Measurements from ENCODE around the gene CDK16. TPM values are rescaled to one million over a fixed set of nuclear protein-coding genes. Genes with fewer than 3 reads are reported as not detected.

CDK16 gene
- total and polyA plus RNA-seq, 2 donors (not counting 3 experiments of a cell fraction or from before 2014, with no cell fraction given): 99.9 to 149 TPM

GRCh38 chrX:47212381-47213293 lies 5.8 kb upstream of the CDK16 start:
- Histone ChIP-seq H4K20me1 (replicated peaks; ENCODE audit: control insufficient read depth, extremely low read depth, insufficient read depth, low read length) (no peaks in the 10 kb centered on the region), H2AFZ (ENCODE audit: low read depth, low read length) (no peak overlapping the region), H3K27ac (ENCODE audit: insufficient read depth, low read depth, low read length) (no peak overlapping the region), H3K36me3 (ENCODE audit: control insufficient read depth in 2 of 2, extremely low read depth in 1 of 2, insufficient read depth in 2 of 2, low read length in 2 of 2) (peaks cover 17 to 55% of the 10 kb centered on the region in 2 experiments), H3K4me3 (replicated peaks in 1 of 3; ENCODE audit: insufficient read depth in 1 of 3, low read depth in 1 of 3, low read length in 3 of 3) (no peak overlapping the region), H3K9me3 (replicated peaks; ENCODE audit: control insufficient read depth, insufficient read depth, low read length) (no peaks in the 10 kb centered on the region), H3K9ac (replicated peaks; ENCODE audit: extremely low read depth, insufficient read depth, low read length) (no peak overlapping the region), H3K27me3 (ENCODE audit: control insufficient read depth in 2 of 2, insufficient read depth in 2 of 2, low read length in 2 of 2) (no peaks in the 10 kb centered on the region), H3K9me1 (replicated peaks; ENCODE audit: control insufficient read depth, extremely low read depth, insufficient read depth, low read length) (no peaks in the 10 kb centered on the region), H3K4me2 (ENCODE audit: insufficient read depth, low read length) (no peak overlapping the region), H3K4me1 (ENCODE audit: control insufficient read depth, extremely low read depth, insufficient read depth, low read length) (peaks cover 13% of the 10 kb centered on the region), H3K79me2 (ENCODE audit: control insufficient read depth, insufficient read depth, low read length) (no peaks in the 10 kb centered on the region)
- CTCF ChIA-PET: interaction anchor here (1.9 kb wide), 1 partner anchor 172 kb away, joined by 4 read pairs; no protein-coding TSS in a partner anchor
- intact Hi-C loops (cut with micrococcal nuclease) (no loop called here), dilution Hi-C loops (cut with MboI; ENCODE audit: extremely low pct_ligation_motif_present, low sequenced_read_pairs) (no loop called here)
- BruUV-seq (replicated peaks): no TSS peak
- POLR2A ChIA-PET: no interaction called here
- no peak for TF ChIP-seq POLR2AphosphoS5 (IDR thresholded peaks at IDR 0.05; ENCODE audit: insufficient read depth, low read depth, low read length)
- TF ChIP-seq GATA2 (IDR thresholded peaks at IDR 0.05; ENCODE audit: insufficient read depth, insufficient read length, low read depth, low read length): no peak
- TF ChIP-seq FOS (IDR thresholded peaks at IDR 0.05; ENCODE audit: borderline replicate concordance, insufficient read depth, low read length): no peak
- no peak for TF ChIP-seq MYC (IDR thresholded peaks at IDR 0.05; ENCODE audit: low read depth, low read length)
- no peak for TF ChIP-seq MAX (IDR thresholded peaks at IDR 0.05; ENCODE audit: insufficient read depth, insufficient read length)
- no peak for TF ChIP-seq CTCF (IDR thresholded peaks at IDR 0.05; ENCODE audit: extremely low read depth in 1 of 2, insufficient read depth in 1 of 2, low read depth in 1 of 2, low read length in 2 of 2)
- TF ChIP-seq POLR2A (IDR thresholded peaks at IDR 0.05; ENCODE audit: low read depth, low read length): no peak
- TF ChIP-seq JUN (IDR thresholded peaks at IDR 0.05; ENCODE audit: borderline replicate concordance, insufficient read depth, insufficient read length, low read depth): no peak
- TF ChIP-seq EZH2 (IDR thresholded peaks at IDR 0.05; ENCODE audit: borderline replicate concordance, low read depth, low read length, severe bottlenecking): no peak
- FAIRE-seq (no peak), DNase-seq (ENCODE audit: low read depth, low spot score) (no peak)

All from endothelial cell of umbilical vein (primary cell).